Neural progenitor cell (in vitro differentiated cells): Measurements from ENCODE around the gene ZNF581. TPM values are rescaled to one million over a fixed set of nuclear protein-coding genes. Genes with fewer than 3 reads are reported as not detected.

Experiments
- DNase-seq: peaks from one replicate; pipeline ENCODE4 v3.0.0-alpha.2; 2016; ENCODE audit warnings: low spot score
- H2AFZ ChIP-seq: fragments of 200-600 bp; sonication (generic); replicated peaks from 2 replicates; pipeline ENCODE4 v1.6.1; 2016; ENCODE audit warnings: antibody characterized with exemption
- H3F3A ChIP-seq: fragments of 200-600 bp; sonication (generic); 2 replicates; pipeline ENCODE4 v1.6.1; 2016; ENCODE audit warnings: antibody characterized with exemption, low read depth
- H3K27ac ChIP-seq: fragments of 200-600 bp; sonication (generic); 2 replicates; pipeline ENCODE4 v1.5.1; 2016; ENCODE audit warnings: mild to moderate bottlenecking
- H3K27me3 ChIP-seq: fragments of 200-600 bp; sonication (generic); 2 replicates; pipeline ENCODE4 v1.6.1; 2016; ENCODE audit warnings: mild to moderate bottlenecking, moderate library complexity
- H3K36me3 ChIP-seq: fragments of 200-600 bp; sonication (generic); 2 replicates; pipeline ENCODE4 v1.5.1; 2016
- H3K4me1 ChIP-seq: fragments of 200-600 bp; sonication (generic); 2 replicates; pipeline ENCODE4 v1.6.1; 2016; ENCODE audit warnings: mixed run types
- H3K4me2 ChIP-seq: fragments of 200-600 bp; sonication (generic); 2 replicates; pipeline ENCODE4 v1.6.1; 2016
- H3K4me3 ChIP-seq: fragments of 200-600 bp; sonication (generic); 2 replicates; pipeline ENCODE4 v1.5.1; 2016
- H3K79me2 ChIP-seq: fragments of 200-600 bp; sonication (generic); 2 replicates; pipeline ENCODE4 v1.6.1; 2016; ENCODE audit warnings: low read depth
- H3K9ac ChIP-seq: fragments of 200-600 bp; sonication (generic); 2 replicates; pipeline ENCODE4 v1.6.1; 2016
- H3K9me3 ChIP-seq: fragments of 200-600 bp; sonication (generic); 2 replicates; pipeline ENCODE4 v1.5.1; 2016; ENCODE audit warnings: low read depth
- H4K20me1 ChIP-seq: fragments of 200-600 bp; sonication (generic); 2 replicates; pipeline ENCODE4 v1.6.1; 2016; ENCODE audit warnings: low read depth
- H3K27ac Mint-ChIP-seq: 3 replicates; pipeline ENCODE4 v1.8.0; 2021; ENCODE audit warnings: mixed read lengths
- H3K27me3 Mint-ChIP-seq: 2 replicates; pipeline ENCODE4 v1.8.0; 2022; ENCODE audit warnings: low read depth, mild to moderate bottlenecking, inconsistent platforms, moderate library complexity, mixed read lengths; ENCODE audit not compliant: insufficient read depth
- H3K36me3 Mint-ChIP-seq: 3 replicates; pipeline ENCODE4 v1.8.0; 2021; ENCODE audit warnings: mixed read lengths
- H3K4me1 Mint-ChIP-seq: 3 replicates; pipeline ENCODE4 v1.8.0; 2021; ENCODE audit warnings: mixed read lengths
- H3K4me3 Mint-ChIP-seq: 3 replicates; pipeline ENCODE4 v1.8.0; 2021; ENCODE audit warnings: mild to moderate bottlenecking, moderate library complexity, mixed read lengths
- H3K9me3 Mint-ChIP-seq: 3 replicates; pipeline ENCODE4 v1.8.0; 2020; ENCODE audit warnings: mixed read lengths
- CTCF ChIP-seq: fragments of 200-600 bp; sonication (generic); IDR thresholded peaks from 2 replicates; pipeline ENCODE4 v1.5.1; 2017; ENCODE audit warnings: antibody characterized with exemption, mild to moderate bottlenecking
- EZH2 ChIP-seq: fragments of 200-600 bp; sonication (generic); IDR thresholded peaks from 2 replicates; pipeline ENCODE4 v1.6.1; 2017; ENCODE audit warnings: antibody characterized with exemption, mild to moderate bottlenecking, moderate library complexity
- EZH2phosphoT487 ChIP-seq: fragments of 200-600 bp; sonication (generic); IDR thresholded peaks from 2 replicates; pipeline ENCODE4 v1.6.1; 2017; ENCODE audit warnings: antibody characterized with exemption
- total RNA-seq: library from RNA; depleted of rRNA; stranded (reverse); fragments of >200 nt; gene quantifications from 2 replicates; pipeline ENCODE4 v1.2.3, GENCODE V29; 2015; ENCODE audit warnings: low replicate concordance

Gene ZNF581
- total RNA-seq, 1 donor from 2014 or later, result 12.2 TPM

GRCh38 chr19:55674459-55674840, 31.0 kb downstream of the ZNF581 start:
- Mint-ChIP-seq H3K27me3 (peaks cover 12% of the 10 kb centered on the region), H3K9me3 (no peaks in the 10 kb centered on the region), H3K4me1 (peaks cover 36% of the 10 kb centered on the region), H3K27ac (peak overlapping the region; percentile 85), H3K36me3 (peaks cover 18% of the 10 kb centered on the region), H3K4me3 (peak overlapping the region; percentile 85)
- H3K4me2 ChIP-seq, result peak overlapping the region; percentile 87
- no peak overlapping the region for H3K9ac ChIP-seq
- H3K36me3 ChIP-seq, result no peaks in the 10 kb centered on the region
- no peaks in the 10 kb centered on the region for H3K9me3 ChIP-seq
- H3K79me2 ChIP-seq, result peaks cover 87% of the 10 kb centered on the region
- peak overlapping the region; percentile 70 for H3K4me3 ChIP-seq
- peaks cover 70% of the 10 kb centered on the region for H4K20me1 ChIP-seq
- H3F3A ChIP-seq, result peaks cover 46% of the 10 kb centered on the region
- TF ChIP-seq EZH2phosphoT487 (no peak), EZH2 (no peak), CTCF (no peak)
- peaks cover 19% of the 10 kb centered on the region for H3K4me1 ChIP-seq
- DNase-seq, result peak; percentile 31
- peak overlapping the region; percentile 56 for H3K27ac ChIP-seq
- no peaks in the 10 kb centered on the region for H3K27me3 ChIP-seq
- no peak overlapping the region for H2AFZ ChIP-seq

- Mint-ChIP-seq H3K4me3 (peak within 1 kb of the TSS; percentile 98), H3K4me1 (peaks cover 36% of the 10 kb centered on the region), H3K9me3 (no peaks in the 10 kb centered on the region), H3K27me3 (peaks cover 12% of the 10 kb centered on the region), H3K27ac (peak within 1 kb of the TSS; percentile 85), H3K36me3 (peaks cover 21% of the 10 kb centered on the region)
- H2AFZ ChIP-seq, result peak within 1 kb of the TSS; percentile 23
- H3K27me3 ChIP-seq, result no peaks in the 10 kb centered on the region
- H3K27ac ChIP-seq, result peak within 1 kb of the TSS; percentile 56
- H3K4me1 ChIP-seq, result peaks cover 19% of the 10 kb centered on the region
- peaks cover 41% of the 10 kb centered on the region for H3F3A ChIP-seq
- TF ChIP-seq EZH2 (no peak), CTCF (no peak), EZH2phosphoT487 (no peak)
- DNase-seq, result peak; percentile 100
- no peaks in the 10 kb centered on the region for H3K9me3 ChIP-seq
- peaks cover 65% of the 10 kb centered on the region for H4K20me1 ChIP-seq
- peaks cover 84% of the 10 kb centered on the region for H3K79me2 ChIP-seq
- no peaks in the 10 kb centered on the region for H3K36me3 ChIP-seq
- H3K4me2 ChIP-seq, result peak within 1 kb of the TSS; percentile 87
- peak within 1 kb of the TSS; percentile 84 for H3K9ac ChIP-seq
- peak within 1 kb of the TSS; percentile 70 for H3K4me3 ChIP-seq
These were observed 31.6 kb downstream of the ZNF581 start, which contains the start of gene EPN1 for GRCh38 chr19:55674841-55675660. Gene EPN1, plus strand, starts transcription at chr19:55675226. Its CDS starts 3,402 bp downstream, at chr19:55678628.

- no peaks in the 10 kb centered on the region for H3K9me3 Mint-ChIP-seq
- H3K36me3 ChIP-seq, result no peaks in the 10 kb centered on the region
- H3K4me3 ChIP-seq, result peak overlapping the region; percentile 70
- H4K20me1 ChIP-seq, result peaks cover 57% of the 10 kb centered on the region
- H3K9me3 ChIP-seq, result no peaks in the 10 kb centered on the region
- H3K27me3 Mint-ChIP-seq, result peaks cover 9% of the 10 kb centered on the region
- no peak for DNase-seq
- H3K4me2 ChIP-seq, result peak overlapping the region; percentile 83
- H3K27me3 ChIP-seq, result no peaks in the 10 kb centered on the region
- peaks cover 76% of the 10 kb centered on the region for H3K79me2 ChIP-seq
- TF ChIP-seq CTCF (no peak), EZH2phosphoT487 (no peak), EZH2 (no peak)
- H3K4me1 Mint-ChIP-seq, result peaks cover 33% of the 10 kb centered on the region
- H2AFZ ChIP-seq, result peak overlapping the region; percentile 23
- peaks cover 35% of the 10 kb centered on the region for H3F3A ChIP-seq
- H3K36me3 Mint-ChIP-seq, result peaks cover 18% of the 10 kb centered on the region
- no peak overlapping the region for H3K27ac ChIP-seq
- H3K9ac ChIP-seq, result peak overlapping the region; percentile 84
- peaks cover 19% of the 10 kb centered on the region for H3K4me1 ChIP-seq
- H3K27ac Mint-ChIP-seq, result peak overlapping the region; percentile 78
- H3K4me3 Mint-ChIP-seq, result peak overlapping the region; percentile 98
These were observed 32.4 kb downstream of the ZNF581 start for GRCh38 chr19:55675661-55676354.
